GM12864 (cell line): Measurements from ENCODE around the gene TLDC2.

Source experiments
- DNase-seq: peaks from one replicate; pipeline ENCODE4 v3.0.0-alpha.2; 2011; ENCODE audit warnings: low read depth
- H3K4me3 ChIP-seq: 2 replicates; pipeline ENCODE4 v1.5.1; 2011; ENCODE audit warnings: mild to moderate bottlenecking, low read depth, low read length, control low read depth
- TF ChIP-seq, protein P1 (sequence below): IDR thresholded peaks from 2 replicates; pipeline ENCODE4 v1.5.1; 2011; ENCODE audit warnings: low read depth, mild to moderate bottlenecking, moderate library complexity, low read length, control low read depth, inconsistent platforms; ENCODE audit errors: missing control alignments

TLDC2 gene

GRCh38 chr20:36916199-36916598, 40.3 kb downstream of the TLDC2 start:
- TF ChIP-seq, protein P1, sequence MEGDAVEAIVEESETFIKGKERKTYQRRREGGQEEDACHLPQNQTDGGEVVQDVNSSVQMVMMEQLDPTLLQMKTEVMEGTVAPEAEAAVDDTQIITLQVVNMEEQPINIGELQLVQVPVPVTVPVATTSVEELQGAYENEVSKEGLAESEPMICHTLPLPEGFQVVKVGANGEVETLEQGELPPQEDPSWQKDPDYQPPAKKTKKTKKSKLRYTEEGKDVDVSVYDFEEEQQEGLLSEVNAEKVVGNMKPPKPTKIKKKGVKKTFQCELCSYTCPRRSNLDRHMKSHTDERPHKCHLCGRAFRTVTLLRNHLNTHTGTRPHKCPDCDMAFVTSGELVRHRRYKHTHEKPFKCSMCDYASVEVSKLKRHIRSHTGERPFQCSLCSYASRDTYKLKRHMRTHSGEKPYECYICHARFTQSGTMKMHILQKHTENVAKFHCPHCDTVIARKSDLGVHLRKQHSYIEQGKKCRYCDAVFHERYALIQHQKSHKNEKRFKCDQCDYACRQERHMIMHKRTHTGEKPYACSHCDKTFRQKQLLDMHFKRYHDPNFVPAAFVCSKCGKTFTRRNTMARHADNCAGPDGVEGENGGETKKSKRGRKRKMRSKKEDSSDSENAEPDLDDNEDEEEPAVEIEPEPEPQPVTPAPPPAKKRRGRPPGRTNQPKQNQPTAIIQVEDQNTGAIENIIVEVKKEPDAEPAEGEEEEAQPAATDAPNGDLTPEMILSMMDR: no peak
- DNase-seq: no peak
- no peak overlapping the region for H3K4me3 ChIP-seq

- DNase-seq: no peak
- TF ChIP-seq, protein P1: no peak
- H3K4me3 ChIP-seq: no peak overlapping the region
These were observed 41.3 kb downstream of the TLDC2 start for GRCh38 chr20:36917240-36917639.

DNA sequence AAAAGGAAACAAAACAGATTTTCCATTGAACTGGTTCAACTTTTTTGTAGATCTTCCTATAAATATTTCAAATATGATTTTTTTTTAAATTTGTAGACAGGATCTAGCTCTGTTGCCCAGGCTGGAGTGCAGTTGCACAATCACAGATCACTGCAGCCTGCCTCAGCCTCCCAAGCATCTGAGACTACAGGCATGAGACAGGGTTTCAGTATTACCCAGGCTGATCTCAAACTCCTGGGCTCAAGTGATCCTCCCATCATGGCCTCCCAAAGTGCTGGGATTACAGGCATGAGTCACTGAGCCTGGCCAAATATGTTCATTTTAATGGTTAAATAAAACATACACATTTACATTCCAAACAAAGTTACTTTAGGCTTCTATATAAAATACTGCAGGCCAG, 42.0 kb downstream of the TLDC2 start:
- TF ChIP-seq, protein P1: no peak
- DNase-seq: no peak
- H3K4me3 ChIP-seq: no peak overlapping the region

DNA sequence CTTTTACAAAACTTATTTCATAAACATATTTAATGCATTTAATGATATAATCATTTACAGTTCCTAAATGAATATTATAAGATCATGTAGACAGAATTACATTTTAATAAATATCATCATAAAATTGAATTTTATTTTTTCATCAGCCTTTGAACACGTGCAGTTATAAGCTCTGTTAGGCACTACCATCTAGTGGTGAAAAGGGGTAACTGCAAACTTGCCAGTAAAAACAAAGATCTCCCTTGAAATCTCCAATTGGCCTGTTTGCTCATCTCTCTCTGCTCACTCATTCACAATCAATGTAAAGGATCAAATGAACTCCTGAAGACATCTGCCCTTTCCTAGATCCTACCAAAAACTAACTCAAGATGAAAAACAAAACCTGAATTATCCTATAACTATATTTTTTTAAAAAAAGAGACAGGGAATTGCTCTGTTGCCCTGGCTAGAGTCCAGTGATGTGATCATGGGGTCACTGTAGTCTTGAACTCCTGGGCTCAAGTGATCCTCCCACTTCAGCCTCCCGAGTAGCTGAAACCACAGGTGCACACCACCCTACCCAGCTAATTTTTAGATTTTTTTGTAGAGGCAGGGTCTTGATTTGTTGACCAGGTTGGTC, 43.9 kb downstream of the TLDC2 start:
- H3K4me3 ChIP-seq: no peak overlapping the region
- peak; percentile 38 for DNase-seq
- TF ChIP-seq, protein P1: peak; percentile 83

DNA sequence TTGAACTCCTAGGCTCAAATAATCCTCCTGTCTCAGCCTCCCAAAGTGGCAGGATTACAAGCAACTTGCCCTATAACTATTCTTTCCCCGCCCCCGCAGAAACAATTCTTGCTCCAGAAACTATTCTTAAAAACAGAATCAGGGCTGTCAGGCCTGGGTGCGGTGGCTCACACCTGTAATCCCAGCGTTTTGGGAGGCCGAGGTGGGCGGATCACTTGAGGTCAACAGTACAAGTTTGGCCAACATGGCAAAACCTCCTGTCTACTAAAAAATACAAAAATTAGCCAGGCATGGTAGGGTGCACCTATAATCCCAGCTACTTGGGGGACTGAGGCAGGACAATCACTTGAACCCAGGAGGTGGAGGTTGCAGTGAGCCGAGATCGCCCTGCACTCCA, 44.4 kb downstream of the TLDC2 start:
- TF ChIP-seq, protein P1: no peak
- H3K4me3 ChIP-seq: no peak overlapping the region
- DNase-seq: no peak

DNA sequence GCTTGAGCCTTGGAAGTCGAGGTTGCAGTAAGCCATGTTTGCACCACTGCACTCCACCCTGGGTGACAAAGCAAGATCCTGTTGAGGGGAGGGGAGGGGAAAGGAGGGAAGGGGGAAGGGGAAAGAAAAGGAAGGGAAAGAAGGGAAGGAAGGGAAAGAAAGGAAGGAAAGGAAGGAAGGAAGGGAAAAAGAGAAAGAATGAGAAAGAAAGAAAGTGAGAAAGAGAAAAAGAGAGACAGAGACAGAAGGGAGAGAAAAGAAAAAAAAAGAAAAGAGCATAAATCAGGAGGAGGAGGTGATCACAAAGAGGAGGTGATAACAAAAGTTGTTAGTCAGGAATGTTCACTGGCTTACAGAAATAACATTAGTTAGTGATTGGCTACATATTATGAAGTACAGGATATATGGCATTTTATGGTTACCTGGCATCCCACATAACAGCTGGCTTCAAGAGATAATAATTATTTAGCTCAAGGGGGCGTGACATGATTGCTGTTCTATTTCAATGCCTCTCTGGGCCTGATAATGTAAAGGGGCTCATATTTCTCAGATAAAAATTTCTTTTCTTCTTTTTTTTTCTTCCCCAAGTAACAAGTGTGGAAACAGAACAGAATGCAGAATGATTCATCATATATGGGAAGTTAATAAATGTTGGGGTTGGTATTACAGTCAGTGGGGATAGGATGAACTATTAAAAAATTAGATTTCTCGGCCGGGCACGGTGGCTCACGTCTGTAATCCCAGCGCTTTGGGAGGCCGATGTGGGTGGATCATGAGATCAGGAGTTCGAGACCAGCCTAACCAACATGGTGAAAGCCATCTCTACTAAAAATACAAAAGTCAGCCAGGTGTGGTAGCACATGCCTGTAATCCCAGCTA, 48.5 kb downstream of the TLDC2 start:
- no peak for DNase-seq
- no peak overlapping the region for H3K4me3 ChIP-seq
- TF ChIP-seq, protein P1: no peak

DNA sequence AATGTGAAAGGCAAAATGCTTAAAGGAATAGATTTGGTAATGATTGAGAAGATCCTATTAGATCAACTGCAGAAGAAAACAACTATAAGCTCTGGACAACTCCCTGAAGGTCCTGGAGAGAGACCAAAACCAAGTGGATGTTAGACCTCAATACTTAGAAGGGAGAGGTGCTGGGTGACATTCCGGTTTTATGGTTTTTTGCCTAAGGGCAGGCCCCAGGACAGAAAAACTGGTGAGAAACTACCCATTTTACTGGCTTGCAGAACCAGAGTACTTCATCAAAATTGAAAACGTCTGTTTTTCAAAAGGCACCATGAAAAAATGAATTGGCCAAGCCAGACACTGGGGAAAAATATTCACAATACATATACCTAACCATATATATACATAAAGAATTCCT, 49.3 kb downstream of the TLDC2 start:
- TF ChIP-seq, protein P1: no peak
- H3K4me3 ChIP-seq: no peak overlapping the region
- no peak for DNase-seq
